GM12801 (cell line): ENCODE results near the gene PLEKHA3.

Experiments used
- TF ChIP-seq, protein P1 (sequence below): IDR thresholded peaks from one replicate; pipeline ENCODE4 v1.5.1; 2011; ENCODE audit warnings: control low read depth; ENCODE audit not compliant: insufficient read length; ENCODE audit errors: extremely low read depth

PLEKHA3 gene

DNA sequence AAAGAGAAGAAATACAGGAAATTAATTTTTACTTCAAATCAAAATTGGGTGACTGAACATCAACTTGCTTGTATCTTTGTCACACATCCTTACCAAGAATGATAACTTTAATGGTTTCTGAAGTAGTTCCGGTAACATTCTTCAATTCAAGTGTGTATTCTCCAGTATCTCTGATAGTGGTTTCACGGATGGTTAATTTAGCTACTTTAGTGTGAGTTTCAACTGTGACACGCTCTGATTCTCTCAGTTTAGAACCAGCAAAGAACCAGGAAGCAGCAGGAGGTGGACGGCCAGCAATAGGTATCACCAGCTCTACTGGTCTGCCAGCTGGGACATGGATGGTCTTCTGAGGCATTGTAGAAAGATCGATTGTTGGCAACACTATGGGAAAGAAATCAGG, 62.3 kb downstream of the PLEKHA3 start:
- TF ChIP-seq, protein P1, sequence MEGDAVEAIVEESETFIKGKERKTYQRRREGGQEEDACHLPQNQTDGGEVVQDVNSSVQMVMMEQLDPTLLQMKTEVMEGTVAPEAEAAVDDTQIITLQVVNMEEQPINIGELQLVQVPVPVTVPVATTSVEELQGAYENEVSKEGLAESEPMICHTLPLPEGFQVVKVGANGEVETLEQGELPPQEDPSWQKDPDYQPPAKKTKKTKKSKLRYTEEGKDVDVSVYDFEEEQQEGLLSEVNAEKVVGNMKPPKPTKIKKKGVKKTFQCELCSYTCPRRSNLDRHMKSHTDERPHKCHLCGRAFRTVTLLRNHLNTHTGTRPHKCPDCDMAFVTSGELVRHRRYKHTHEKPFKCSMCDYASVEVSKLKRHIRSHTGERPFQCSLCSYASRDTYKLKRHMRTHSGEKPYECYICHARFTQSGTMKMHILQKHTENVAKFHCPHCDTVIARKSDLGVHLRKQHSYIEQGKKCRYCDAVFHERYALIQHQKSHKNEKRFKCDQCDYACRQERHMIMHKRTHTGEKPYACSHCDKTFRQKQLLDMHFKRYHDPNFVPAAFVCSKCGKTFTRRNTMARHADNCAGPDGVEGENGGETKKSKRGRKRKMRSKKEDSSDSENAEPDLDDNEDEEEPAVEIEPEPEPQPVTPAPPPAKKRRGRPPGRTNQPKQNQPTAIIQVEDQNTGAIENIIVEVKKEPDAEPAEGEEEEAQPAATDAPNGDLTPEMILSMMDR = no peak

- TF ChIP-seq, protein P1 = no peak
These were observed 70.1 kb downstream of the PLEKHA3 start for GRCh38 chr2:178550352-178550751.

DNA sequence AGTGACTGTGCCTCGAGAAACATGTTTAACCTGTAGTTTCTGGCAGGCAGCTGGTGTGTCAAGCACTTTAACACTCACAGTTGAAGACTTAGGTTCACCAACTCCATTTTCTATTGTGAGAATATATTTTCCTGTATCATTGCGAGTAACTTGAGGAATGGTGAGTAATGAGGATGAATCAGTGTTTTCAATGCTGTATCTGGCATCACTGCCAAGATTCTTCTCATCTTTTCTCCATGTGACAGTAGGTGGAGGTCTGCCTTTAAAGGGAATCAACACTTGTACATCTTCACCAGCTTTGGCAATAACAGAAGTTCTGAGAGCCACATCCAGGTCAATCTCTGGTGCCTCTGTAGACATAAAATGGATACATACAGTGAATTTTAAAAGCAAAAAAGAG, 72.8 kb downstream of the PLEKHA3 start:
- TF ChIP-seq, protein P1 = no peak
